Measurements from ENCODE around the gene AFF1. TPM values are rescaled to one million over a fixed set of nuclear protein-coding genes. Genes with fewer than 3 reads are reported as not detected.
A peak's percentile ranks its signal among the peaks of the same experiment; 100 is the strongest.
"Not testable (repeated sequence)": the region's sequence is repeated elsewhere in the genome, so short reads cannot be mapped to it uniquely, and the experiment has no call there.

The AFF1 gene
- total RNA-seq, 4 donors from 2014 or later: 89.4 to 138 (median 103) TPM

DNA sequence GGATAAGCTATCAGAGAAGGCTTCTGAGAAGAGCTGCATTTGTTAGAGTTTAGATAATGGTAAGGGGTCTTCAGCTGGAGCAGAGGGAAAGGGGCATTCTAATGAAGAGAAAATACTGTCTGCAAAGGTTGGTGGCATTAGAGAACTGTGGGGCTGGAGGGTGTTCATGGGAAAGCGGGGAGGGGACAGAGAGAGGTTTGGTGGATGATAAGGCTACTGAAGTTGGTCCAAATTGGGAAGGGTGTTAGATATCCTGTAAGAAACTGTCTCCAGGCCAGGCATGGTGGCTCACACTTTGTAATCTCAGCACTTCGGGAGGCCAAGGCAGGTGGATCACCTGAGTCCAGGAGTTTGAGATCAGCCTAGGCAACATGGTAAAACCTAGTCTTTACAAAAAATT is 59.9 kb downstream of the AFF1 start:
- ATAC-seq (ENCODE audit: low FRiP score) (no peak), DNase-seq (ENCODE audit: low spot score) (no peak)
- TF ChIP-seq, protein P1, sequence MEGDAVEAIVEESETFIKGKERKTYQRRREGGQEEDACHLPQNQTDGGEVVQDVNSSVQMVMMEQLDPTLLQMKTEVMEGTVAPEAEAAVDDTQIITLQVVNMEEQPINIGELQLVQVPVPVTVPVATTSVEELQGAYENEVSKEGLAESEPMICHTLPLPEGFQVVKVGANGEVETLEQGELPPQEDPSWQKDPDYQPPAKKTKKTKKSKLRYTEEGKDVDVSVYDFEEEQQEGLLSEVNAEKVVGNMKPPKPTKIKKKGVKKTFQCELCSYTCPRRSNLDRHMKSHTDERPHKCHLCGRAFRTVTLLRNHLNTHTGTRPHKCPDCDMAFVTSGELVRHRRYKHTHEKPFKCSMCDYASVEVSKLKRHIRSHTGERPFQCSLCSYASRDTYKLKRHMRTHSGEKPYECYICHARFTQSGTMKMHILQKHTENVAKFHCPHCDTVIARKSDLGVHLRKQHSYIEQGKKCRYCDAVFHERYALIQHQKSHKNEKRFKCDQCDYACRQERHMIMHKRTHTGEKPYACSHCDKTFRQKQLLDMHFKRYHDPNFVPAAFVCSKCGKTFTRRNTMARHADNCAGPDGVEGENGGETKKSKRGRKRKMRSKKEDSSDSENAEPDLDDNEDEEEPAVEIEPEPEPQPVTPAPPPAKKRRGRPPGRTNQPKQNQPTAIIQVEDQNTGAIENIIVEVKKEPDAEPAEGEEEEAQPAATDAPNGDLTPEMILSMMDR (IDR thresholded peaks at IDR 0.05): no peak

DNA sequence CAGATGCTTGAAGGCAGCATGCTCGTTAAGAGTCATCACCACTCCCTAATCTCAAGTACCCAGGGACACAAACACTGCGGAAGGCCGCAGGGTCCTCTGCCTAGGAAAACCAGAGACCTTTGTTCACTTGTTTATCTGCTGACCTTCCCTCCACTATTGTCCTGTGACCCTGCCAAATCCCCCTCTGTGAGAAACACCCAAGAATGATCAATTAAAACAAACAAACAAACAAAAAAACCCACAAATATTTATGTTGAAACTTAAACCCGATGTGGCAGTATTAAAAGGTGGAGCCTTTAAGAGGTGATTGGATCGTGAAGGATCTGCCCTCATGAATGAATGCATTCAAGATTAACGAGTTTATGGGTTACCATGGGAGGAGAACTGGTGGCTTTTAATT is 61.7 kb downstream of the AFF1 start:
- DNase-seq (ENCODE audit: low spot score); ATAC-seq (ENCODE audit: low FRiP score): not testable (repeated sequence)

DNA sequence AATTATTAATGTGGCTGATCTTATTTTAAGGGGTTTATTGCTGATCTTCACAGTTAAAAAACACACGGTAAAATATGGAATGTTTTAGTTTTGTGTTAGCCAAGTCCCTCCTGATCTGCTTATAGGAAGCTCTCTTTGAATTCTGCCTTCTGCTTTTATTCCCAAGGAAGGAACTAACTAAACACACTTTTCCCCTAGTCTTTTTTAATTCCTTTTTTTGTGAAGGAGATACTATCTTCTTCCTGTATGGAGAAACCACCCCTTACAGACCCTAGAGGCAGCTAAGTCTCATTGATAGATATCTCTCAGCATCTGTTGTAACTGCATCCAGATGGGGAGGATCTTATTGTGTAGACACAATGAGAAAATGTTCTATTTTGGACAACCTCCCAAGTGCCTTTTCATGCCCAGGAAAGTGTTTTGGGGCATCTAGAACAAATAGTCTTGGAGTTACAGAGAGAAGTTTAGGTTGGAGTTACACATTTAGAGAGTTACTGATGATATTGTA is 64.4 kb downstream of the AFF1 start:
- no peak for ATAC-seq (ENCODE audit: low FRiP score)
- TF ChIP-seq, protein P1 (IDR thresholded peaks at IDR 0.05): no peak
- no peak for DNase-seq (ENCODE audit: low spot score)

DNA sequence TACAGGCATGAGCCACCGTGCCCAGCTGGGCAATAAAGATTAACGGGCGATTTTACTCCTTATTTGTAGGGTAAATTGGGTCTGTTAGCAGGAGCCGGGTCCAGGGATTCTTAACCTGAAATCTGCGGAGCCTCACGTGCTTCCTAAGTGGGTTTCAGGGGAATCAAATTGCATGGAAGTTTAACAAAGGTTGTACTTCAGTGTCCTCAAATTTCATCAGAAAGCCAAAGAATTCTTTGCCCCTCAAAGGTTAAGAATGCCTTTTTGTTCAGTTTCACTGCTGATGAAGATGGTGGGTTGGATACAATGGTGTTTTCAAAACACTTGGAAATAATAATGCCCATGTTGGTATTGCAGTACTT is 67.9 kb downstream of the AFF1 start:
- no peak for DNase-seq (ENCODE audit: low spot score)
- ATAC-seq (ENCODE audit: low FRiP score): no peak
- TF ChIP-seq, protein P1 (IDR thresholded peaks at IDR 0.05): no peak

DNA sequence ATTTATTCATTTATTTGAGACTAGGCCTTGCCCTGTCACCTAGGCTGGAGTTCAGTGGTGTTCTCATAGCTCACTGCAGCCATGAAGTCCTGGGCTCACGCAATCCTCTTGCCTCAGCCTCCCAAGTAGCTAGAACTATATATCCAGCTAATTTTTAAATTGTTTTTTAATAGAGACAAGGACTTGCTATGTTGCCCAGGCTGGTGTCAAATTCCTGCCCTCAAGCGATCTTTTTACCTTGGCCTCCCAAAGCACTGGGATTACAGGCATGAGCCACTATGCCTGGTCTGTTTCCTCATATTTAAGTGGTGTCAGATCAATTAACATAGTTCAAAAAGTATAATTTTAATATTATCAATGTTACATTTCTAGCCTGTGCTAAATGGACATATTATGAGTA is 68.5 kb downstream of the AFF1 start:
- DNase-seq (ENCODE audit: low spot score) (no peak), ATAC-seq (ENCODE audit: low FRiP score) (no peak)
- TF ChIP-seq, protein P1 (IDR thresholded peaks at IDR 0.05): no peak

DNA sequence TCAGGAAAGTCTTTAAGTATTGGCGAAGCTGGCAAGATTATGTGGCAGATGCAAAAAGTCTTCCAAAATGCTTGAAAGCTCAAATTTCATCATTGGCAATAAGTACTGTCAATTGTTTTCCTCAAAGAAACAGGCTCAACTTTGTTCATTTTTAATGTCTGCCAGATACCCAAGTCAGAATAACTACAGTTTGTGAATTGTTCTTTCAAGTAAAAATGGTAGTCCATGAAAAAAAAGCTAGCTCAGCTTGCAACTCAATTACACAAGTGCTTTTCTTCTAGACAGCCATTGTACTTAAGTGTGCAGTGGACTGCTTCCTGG is 70.5 kb downstream of the AFF1 start:
- DNase-seq (ENCODE audit: low spot score) (no peak), ATAC-seq (ENCODE audit: low FRiP score) (no peak)
- TF ChIP-seq, protein P1 (IDR thresholded peaks at IDR 0.05): no peak

DNA sequence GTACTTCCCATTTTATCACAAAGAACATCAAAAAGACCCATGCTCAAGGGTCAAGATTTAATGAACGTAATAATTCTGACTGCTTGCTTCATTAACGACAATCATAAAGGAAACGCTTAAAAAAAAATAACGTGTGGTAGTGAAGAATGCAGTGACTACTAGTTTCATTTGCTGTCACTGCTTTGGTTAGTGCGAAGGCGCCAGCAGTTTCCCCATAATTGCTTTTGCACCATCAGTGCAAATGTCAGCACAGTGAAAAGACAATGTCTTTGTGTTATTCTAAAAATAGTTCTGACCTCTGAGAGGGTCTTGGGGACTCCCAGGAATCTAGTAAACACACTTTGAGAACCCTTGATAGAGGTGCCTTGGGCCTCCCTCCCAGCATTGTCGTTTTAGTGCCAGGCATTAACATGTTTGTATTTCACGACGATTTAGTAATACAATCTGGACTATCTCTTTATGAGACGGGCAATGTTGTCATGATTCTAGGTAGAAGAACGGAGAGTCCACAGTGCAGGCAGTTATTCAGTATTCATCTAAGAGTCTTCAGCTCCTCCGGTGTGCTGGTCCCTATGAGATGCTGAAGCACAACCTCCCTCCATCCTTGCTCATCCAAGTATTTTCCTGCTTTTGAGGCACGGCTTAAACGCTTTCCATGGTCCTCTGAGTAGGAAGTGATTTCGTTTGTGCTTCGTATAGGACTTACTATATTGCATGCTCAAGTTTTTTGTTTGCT is 71.0 kb downstream of the AFF1 start:
- DNase-seq (ENCODE audit: low spot score): no peak
- TF ChIP-seq, protein P1 (IDR thresholded peaks at IDR 0.05): no peak
- peak; percentile 7 for ATAC-seq (ENCODE audit: low FRiP score)

DNA sequence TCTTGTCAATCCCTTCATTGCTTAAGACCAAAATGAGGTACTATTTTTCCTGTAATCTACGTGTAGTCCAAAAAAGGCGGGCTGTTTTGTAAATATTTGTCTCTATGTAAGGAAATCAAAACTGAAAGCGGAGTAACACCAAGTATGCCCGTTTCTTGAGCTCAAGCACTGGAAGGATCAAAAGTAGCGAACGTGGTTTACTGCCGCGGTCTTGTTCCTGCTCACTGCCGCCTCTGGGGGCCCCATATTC is 71.5 kb downstream of the AFF1 start:
- TF ChIP-seq, protein P1 (IDR thresholded peaks at IDR 0.05): no peak
- DNase-seq (ENCODE audit: low spot score) (no peak), ATAC-seq (ENCODE audit: low FRiP score) (no peak)
